GM10847 (cell line): ENCODE data around the gene PRR5L.

Experiments used
- POLR2A ChIP-seq: IDR thresholded peaks from 2 replicates; pipeline ENCODE4 v1.6.1; 2011; ENCODE audit not compliant: insufficient read length; ENCODE audit errors: extremely low read depth

The PRR5L gene

GRCh38 chr11:36510594-36510942 lies 214.5 kb downstream of the PRR5L start:
- no peak for TF ChIP-seq POLR2A

DNA sequence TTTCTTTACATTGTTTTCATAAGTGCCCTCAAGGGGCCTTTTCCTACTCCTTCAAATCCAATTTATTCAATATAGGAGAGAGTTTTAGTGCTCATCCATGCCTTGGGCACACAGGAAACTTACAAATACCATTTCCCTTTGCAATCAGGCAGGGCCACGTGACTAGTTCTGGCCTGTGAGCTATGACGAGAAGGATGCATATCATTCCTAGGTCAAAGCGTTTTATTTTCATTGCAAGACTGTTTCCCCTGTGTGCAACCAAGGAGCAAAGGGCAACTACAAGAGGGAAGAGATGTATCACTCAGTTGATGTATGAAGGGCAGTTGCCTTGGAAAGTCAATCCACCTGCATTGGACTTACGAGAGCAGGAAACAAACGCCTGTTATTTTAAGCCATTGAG lies 215.9 kb downstream of the PRR5L start:
- no peak for TF ChIP-seq POLR2A

- TF ChIP-seq POLR2A, result no peak
Observed at GRCh38 chr11:36513965-36514364, 217.9 kb downstream of the PRR5L start.
